Umbilical cord (tissue), 2 donors: ENCODE data around the gene GRB10. TPM values are rescaled to one million over a fixed set of nuclear protein-coding genes. Genes with fewer than 3 reads are reported as not detected.

ENCODE experiments used
- DNase-seq: peaks from one replicate; pipeline ENCODE4 v3.0.0-alpha.2; 2015; ENCODE audit warnings: low spot score
- total RNA-seq: library from RNA; depleted of rRNA; stranded (reverse); fragments of >200 nt; gene quantifications from one replicate; pipeline ENCODE4 v1.2.3, GENCODE V29; 2014; ENCODE audit warnings: low replicate concordance; ENCODE audit not compliant: insufficient read depth

GRB10 gene
- total RNA-seq, 1 donor from 2014 or later: 38.3 TPM

DNA sequence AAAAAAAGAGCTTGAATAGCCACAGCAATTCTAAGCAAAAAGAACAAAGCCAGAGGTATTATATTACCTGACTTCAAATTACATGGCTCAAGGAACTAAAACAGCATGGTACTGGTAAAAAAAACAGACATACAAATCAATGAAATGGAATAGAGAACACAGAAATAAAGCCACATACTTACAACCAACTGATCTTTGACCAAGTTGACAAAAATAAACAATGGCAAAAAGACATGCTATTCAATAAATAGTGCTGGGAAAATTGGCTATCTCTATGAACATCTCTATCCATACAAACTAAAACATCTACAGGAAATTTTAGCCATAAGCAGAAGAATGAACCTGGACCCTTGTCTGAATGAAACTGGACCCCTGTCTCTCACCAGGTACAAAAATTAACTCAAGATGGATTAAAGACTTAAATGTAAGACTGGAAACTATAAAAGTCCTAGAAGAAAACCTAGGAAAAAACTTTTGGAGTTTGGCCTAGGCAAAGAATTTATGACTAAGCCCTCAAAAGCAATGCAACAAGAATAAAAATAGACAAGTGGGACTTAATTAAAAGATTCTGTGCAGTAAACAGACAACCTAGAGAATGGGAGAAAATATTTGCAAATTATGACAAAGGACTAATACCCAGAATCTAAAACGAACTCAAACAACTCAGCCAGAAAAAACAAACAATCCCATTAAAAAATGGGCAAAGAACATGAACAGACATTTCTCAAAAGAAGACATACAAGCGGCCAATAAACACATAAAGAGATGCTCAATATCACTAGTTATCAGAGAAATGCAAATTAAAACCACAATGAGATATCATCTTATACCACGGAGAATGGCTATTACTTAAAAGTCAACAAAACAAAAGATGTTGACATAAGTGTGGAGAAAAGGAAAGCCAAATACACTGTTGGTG is 144.7 kb downstream of the GRB10 start:
- DNase-seq: no peak

DNA sequence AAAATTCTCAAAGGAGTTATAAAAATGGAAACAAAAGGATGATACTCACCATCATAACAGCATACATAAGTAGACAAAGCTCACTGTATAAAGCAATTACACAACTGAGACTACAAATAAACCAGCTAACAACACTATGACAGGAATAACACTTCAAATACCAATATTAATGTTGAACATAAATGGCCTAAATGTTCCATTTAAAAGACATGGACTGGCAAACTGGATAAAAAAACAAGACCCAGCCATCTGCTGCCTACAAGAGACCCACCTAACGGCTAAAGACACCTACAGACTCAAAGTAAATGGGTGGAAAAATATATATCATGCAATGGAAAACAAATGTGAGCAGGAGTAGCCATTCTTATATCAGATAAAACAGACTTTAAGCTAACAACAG is 148.3 kb downstream of the GRB10 start:
- no peak for DNase-seq

GRCh38 chr7:50633414-50633710 is 149.3 kb downstream of the GRB10 start:
- DNase-seq: no peak

- no peak for DNase-seq
Observed at GRCh38 chr7:50632561-50633413, 149.9 kb downstream of the GRB10 start.

GRCh38 chr7:50631639-50632038 is 151.1 kb downstream of the GRB10 start:
- DNase-seq: no peak

- DNase-seq: no peak
Observed at GRCh38 chr7:50631100-50631499, 151.6 kb downstream of the GRB10 start.

DNA sequence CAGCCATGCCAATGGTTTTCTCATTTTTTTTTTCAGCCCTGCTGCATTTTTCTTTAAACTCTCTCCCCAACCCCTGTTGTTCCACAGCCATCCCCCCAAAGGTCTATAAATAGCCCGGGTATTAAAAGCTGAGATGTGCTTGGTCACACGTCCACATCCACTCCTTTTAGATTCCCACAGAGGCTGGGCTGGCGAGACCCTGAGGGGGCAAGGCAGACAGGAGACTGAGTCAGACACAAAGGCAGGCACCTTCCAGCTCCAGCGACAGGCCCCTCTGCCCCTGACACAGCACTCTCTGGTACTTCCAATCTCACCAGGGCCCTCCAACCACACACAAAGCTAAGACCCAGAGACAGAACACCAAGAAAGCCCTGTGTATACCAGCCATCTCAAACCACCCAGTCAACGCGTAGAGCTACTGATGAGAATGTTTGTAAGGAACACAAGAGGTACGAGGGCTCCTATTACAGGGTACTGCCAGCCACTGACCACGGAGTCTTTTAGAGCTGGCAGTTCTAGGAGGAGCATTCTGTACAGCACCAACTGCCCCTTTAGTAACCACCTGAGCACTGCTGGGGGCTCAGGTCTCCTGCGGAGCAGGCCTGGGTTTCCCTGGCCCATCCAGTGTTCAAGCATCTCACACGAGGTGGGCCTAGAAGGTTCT is 153.3 kb downstream of the GRB10 start:
- DNase-seq: no peak

DNA sequence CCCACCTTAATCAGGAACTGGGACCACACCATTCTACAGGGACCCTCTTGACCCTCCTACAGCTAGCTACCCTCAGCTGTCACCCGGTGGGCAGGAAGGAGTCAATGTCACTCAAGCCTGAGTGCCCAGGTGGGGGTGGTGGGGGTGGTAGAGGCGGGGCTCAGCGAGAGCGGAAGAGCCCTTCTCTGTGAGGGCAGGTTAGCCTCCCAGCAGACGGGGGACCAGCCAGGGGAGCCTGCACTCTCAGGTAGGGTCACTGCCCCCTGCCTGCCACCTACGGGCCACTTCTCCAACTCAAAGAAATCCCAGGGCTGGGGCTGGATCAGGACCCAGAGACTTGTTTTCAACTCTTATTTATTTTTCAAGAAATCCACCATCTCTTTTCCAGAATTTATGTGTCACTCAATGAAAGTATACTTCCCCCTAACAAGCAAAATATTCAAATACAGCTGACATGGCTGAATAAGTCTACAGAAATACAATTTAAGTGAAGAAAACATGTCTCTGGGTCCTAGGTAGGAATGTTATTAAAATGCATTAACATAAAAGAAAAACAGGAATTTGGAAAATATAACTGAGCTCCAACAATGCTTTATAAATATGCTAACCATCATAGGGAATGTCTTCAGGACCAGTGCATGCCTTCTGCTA is 154.1 kb downstream of the GRB10 start:
- DNase-seq: no peak

GRCh38 chr7:50627824-50628361 is 154.8 kb downstream of the GRB10 start:
- DNase-seq: no peak

- no peak for DNase-seq
Observed at GRCh38 chr7:50626286-50626685, 156.4 kb downstream of the GRB10 start.

- DNase-seq: no peak
Observed at GRCh38 chr7:50625360-50625759, 157.3 kb downstream of the GRB10 start.

GRCh38 chr7:50622821-50623220 is 159.9 kb downstream of the GRB10 start:
- DNase-seq: no peak

- DNase-seq: no peak
Observed at GRCh38 chr7:50621973-50622490, 160.7 kb downstream of the GRB10 start.

DNA sequence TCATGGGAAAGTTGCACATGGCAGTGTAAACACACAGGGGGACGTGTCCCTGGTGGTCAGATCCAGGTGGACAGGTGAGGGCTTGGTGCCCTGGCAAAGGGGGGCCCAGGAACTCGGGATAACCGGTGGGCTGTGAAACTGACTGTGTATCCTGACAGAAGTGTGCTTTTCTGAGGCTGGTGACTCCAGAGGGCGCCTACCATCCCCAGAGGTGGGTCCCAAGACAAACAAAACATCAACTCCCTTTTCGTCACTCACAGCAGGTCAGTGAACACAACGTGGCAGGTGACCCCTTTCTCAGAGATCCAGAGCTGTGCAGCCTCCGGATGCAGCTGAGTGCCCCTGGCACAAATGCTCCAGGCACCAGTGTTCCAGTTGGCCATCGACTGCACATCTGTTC is 161.5 kb downstream of the GRB10 start:
- no peak for DNase-seq

DNA sequence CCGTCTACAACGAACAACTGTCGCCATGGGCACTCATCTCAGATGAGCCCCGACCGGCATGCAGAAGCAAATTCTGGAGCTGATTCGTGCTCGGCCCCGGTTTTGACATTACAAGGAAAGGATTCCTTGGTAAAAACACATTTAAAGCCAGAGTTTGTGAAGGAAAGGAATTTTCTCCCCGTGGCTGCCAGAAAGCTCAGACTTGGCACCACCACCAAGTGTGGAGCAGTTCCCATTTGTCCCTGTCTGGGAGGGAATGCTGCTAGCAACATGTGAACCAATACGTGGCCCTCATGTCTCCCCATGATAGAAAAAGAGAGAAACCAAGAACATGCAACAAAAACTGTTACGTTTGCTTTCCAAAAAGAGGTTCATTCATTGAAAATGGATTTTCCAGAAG is 162.3 kb downstream of the GRB10 start:
- no peak for DNase-seq

DNA sequence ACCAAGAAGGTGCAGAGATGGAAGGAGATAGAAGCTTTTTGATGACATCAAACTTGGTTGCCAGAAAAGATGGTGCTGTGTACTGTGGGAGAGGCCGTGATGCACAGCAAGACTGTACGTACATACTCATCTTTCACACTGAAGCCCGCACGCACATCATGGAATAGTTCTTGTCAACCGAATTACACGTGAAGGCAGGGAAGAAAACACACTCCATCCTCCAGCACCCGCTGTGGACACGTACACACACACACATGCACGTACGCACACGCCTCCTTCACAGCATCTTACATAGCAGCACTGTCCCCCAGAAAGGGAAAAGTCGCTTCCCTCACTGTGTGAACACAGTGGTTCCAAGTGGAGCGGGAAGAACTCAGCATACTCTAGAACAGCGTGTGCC is 163.0 kb downstream of the GRB10 start:
- DNase-seq: no peak

- DNase-seq: peak; percentile 40
Observed at GRCh38 chr7:50618281-50618680, 164.4 kb downstream of the GRB10 start.

DNA sequence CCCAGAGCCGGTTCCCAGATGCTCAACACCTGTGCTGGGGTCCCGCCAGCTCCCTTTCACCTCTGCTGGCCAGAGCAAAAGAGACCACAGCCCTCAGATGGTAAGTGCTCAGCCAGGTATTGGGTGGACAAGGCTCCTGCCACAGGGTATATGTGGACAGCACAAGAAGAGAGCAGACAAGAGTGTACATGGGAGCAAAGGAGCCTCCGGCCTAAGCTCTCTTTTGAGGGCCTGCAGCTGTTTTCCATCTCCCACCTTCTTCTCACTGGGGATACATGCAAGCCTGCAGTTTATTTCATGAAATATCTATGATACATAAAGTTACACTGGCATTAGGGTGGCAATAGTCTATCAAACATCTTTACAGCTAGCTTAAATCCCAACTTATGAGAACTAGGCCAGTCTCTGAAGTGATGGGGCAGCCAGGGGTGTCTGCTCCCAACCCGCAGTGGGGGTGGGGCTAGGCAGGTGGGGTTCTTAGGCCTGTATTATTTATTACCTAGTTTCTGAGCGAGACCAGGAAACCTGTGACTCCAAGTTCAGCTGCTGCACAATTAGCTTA is 167.1 kb downstream of the GRB10 start:
- no peak for DNase-seq

DNA sequence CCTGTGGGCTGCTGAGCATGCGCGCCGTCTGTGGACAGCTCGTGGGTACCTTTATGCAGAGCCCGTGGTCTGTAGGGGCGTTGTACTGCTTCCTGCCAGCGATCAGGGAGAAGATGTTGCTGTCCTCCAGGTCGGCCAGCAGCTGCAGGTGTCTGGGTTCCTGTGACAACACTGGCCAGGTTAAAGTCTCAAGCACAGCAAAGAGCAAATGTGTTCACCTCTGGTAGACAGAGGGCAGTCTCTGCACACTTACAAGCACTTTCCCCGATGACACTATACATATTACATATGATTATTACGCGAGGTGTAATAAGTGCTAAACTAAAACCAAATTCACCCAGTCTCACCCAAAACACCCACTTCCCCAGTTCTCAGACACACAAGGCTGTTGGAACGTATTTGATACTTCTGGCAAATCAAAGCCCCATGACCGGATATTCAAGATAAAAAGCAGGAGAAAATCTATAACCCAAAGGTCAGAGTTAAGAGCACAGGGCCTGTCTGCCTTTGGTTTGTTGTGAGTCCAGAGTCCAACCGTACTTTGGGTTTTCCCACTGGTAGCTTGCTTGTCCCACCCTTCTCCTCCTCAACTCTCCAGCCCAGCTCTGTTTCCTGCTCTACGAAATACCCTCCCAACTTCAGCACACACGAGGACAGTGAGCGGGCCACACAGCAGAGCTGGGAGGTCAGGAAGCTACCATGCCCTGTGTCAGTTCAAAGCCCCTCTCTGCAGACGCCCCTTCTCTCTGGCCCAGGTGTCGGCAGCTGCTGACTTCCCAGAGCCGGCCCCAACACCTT is 167.8 kb downstream of the GRB10 start:
- no peak for DNase-seq

DNA sequence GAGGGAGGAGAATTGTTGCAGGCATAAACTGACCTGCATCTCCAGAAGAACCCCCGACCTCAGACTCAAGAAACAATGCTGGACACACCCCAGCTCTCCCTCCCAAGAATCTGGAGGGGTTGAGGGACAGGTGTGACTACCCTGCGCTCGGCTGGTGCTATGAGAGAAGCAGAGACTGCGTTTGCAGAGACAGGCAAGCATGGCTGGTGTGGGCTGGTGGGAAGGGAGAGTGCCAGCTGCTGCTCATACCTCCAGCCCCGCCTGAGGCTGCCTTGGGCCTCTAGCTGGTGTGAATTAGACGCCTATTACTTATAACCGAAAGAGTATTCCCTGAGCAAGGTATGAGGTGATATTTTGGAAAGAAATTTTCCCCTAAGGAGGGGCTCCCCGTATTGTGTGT is 169.2 kb downstream of the GRB10 start:
- DNase-seq: no peak
